ENCODE data around the gene NRXN2.
"Not testable (repeated sequence)": the region's sequence is repeated elsewhere in the genome, so short reads cannot be mapped to it uniquely, and the experiment has no call there.

Gene NRXN2

GRCh38 chr11:64719406-64719805 is 3.6 kb downstream of the NRXN2 start:
- DNase-seq: no peak

- DNase-seq: no peak
Measured at GRCh38 chr11:64718780-64719124, 4.2 kb downstream of the NRXN2 start.

GRCh38 chr11:64718084-64718779 is 4.8 kb downstream of the NRXN2 start:
- DNase-seq: no peak

- no peak for DNase-seq
Measured at GRCh38 chr11:64717268-64717578, 5.8 kb downstream of the NRXN2 start.

DNA sequence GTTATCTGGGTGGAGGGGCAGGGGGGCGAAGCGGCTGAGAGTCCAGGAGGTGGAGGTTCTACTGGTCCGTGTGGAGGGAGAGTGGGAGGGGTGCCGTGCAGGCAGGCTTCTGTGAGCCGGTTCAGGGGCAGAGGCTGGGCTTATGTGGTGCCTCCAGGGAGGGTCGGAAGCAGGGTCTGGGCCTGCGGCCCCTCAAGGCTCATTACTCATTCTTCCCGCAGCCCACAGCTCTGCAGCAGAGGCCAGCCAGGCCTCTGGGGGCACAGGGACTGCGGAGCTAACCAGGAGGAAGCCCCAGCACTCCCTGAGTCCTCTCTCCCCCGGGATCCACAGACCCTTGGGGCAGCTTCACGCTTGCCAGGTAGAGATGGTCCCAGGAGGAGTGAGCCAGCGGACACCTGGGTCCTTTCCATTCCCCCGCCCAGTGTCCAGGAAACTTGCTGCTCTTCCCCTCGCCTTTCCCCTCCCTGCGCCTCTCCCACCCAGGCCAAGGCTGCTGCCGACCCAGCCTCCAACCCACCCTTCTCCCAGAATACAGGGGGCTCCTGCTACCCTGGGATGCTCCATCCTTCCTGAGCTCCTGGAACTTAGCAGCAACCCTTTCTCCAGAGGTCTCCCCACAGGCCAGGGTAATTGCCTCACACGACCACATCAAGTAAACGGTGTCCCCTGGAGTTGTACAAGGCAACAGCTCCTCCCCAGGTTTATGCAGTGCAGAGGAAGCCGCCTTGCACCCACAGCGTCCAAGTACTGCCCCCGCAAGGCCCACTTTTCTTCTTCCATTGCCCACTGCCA is 6.3 kb downstream of the NRXN2 start:
- no peak for DNase-seq

DNA sequence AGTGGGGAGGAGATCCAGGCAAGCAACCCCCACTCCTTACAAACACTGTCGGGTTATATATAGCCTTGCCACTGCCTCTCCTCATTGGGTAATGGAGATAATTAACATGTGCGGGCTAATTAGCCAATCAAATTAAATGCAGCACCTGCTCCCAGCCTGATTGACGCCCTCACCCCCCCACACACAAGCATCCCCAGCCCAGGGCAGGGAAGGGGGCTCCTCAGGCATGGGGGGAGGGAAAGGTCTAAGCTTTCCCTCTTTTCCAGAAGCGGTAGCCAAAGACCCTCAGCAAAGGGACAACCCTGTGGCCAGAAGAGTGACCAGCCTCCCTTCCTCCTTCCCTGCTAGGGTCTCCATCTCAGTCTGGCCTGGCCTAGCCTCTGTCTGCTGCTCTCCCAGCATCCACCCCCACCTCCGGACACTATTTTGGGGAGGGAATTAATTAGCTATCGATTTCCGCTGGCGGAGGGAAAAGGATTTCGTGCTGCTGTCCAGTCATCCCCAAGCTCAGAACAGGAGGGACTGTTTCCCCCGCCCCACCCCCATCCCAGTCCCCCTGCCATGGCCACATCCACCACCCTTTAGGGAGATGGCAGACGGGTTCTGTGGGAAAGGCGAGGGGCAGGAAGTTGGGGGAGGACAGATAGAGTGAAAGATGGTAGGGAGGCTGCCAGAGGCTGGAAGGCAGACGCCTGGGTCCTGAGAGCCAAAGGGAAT is 7.1 kb downstream of the NRXN2 start:
- no peak for DNase-seq

DNA sequence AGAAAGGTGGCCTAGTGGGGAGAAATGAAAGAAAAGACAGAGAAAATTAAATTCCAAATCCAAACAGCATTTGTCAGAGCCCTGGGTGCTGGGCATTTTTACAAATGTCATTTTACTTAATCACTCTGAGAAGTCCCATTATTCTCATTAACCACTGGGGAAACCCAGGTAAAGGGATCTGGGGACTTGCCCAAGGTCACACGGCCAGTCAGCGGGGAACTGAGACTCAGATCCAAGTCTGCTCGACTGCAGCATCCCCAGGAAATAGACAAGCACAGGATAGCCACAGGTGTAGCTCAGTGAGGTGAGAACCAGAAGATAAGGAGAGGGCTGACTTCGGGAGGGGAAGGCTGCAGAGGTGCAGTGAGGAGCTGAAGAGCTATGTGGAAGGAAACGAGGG is 7.9 kb downstream of the NRXN2 start:
- no peak for DNase-seq

GRCh38 chr11:64714666-64715065 is 8.3 kb downstream of the NRXN2 start:
- DNase-seq: no peak

GRCh38 chr11:64713781-64714363 is 9.1 kb downstream of the NRXN2 start:
- no peak for DNase-seq

GRCh38 chr11:64713016-64713707 is 9.8 kb downstream of the NRXN2 start:
- DNase-seq: peak; percentile 23

GRCh38 chr11:64712430-64713015 is 10.5 kb downstream of the NRXN2 start:
- DNase-seq: no peak

DNA sequence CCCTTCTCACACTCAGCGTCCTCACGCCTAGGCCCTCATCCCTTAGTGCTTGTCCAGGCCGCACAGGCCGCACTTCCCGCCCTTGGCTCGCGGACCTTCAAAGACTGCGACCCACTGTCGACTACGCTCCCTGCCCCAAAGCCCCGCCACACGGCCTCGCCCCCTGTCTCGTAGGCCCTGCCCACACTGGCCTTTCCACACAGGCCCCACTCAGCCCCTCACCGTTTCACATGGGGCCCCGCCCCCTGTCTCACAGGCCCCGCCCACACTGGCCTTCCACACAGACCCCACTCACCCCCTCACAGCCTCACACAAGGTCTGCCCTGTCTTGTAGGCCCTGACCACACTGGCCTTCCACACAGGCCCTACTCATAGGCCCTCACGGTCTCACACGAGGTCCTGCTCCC is 11.0 kb downstream of the NRXN2 start:
- no peak for DNase-seq

GRCh38 chr11:64711138-64711955 is 11.7 kb downstream of the NRXN2 start:
- no peak for DNase-seq

DNA sequence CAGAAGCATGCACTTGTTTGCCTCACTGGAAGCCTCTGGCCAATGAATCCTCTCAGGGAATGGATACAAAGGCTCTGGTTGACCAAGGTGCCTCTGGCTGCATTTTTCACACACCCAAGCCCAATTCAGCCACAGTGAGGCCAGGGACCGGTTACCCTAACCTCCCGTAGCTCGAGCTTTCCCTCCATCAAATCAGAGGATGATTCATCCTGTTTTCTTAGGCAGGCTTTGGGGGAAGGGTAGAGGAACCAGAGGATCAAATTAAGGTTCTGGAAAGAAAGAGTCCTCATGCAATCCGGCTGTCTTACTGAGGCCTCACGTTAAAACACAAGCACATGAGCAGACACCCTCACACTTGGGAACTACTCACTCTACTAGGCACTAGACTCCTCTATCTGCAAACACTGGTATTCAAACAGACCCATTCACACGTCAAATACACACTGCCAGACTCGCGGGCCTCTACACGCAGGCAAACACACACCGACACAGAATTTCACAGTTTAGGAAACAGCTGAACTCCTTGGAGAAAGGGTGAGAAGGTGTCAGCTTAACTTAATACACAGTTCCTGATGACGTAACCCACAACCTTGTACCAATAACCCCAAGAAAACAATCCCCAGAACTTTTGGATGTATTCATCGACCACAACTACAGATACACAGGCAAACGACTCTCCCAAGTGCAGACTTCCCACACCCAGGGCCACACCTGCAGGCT is 12.4 kb downstream of the NRXN2 start:
- DNase-seq: no peak

- DNase-seq: no peak
Measured at GRCh38 chr11:64705501-64705900, 17.5 kb downstream of the NRXN2 start.

DNA sequence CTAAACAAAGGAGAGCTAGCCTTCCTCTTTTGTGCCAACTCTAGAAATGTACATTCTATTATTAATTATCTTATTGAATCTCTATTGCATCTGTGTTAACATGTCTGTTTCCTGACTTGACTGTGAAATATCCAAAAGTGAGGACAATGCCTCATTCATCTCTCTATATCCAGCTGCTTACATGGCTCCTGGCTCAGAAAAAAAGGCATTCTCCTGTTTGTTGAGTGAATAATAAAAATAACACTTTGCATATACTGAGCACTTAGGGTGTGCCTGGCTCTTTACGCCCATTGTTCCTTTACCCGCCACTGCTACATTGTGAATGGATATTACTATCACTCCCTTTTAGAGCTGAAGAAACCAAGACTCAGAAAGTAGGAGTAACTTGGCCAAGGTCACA is 19.9 kb downstream of the NRXN2 start:
- no peak for DNase-seq

DNA sequence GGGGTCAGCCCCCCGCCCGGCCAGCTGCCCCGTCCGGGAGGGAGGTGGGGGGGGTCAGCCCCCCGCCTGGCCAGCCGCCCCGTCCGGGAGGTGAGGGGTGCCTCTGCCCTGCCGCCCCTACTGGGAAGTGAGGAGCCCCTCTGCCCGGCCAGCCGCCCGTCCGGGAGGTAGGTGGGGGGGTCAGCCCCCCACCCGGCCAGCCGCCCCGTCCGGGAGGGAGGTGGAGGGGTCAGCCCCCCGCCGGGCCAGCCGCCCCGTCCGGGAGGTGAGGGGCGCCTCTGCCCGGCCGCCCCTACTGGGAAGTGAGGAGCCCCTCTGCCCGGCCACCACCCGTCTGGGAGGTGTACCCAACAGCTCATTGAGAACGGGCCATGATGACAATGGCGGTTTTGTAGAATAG is 21.0 kb downstream of the NRXN2 start:
- not testable (repeated sequence) for DNase-seq

DNA sequence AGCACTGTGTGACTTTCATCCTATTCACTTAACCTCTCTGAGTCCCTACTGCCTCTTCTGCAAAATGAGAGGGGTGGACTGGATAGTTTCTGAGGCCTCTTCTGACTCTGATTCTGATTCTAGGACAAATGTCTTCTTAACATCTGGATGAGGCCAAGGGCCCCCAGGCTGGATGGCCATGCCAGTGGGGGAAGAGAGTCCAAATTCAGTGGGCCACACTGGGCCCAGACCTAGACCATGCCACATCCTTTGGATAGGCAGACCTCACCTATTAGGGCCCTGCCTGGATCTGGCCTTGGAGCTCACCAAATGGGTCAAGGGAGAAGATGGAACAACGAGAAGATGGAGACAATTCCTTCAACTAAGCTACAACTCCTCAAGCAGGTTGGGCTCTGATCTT is 24.6 kb downstream of the NRXN2 start:
- no peak for DNase-seq

- no peak for DNase-seq
Measured at GRCh38 chr11:64697663-64698375, 25.2 kb downstream of the NRXN2 start.

DNA sequence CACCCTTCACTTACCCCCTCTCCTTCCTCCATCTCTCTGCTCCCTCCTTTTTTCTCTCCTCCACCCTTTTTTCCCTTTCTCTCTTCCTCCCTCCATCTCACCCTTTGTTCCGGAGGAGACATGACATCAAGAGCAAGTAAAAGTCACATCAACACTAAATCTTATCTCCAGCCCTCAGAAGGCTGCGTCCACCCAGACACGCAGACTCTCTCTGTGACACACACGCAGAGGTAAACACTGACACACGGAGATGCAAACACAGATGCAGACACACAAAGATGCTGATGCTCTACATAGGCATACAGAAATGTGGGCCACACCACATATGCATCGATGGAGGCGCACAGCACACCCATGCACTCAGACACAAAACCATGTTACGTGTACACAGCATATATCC is 27.0 kb downstream of the NRXN2 start:
- DNase-seq: no peak

GRCh38 chr11:64695548-64695947 is 27.4 kb downstream of the NRXN2 start:
- DNase-seq: no peak

Measured in NCI-H748 treated with DMSO at 0.1 percent for 48 hours (cell line).